22Rv1 (cell line): ENCODE data around the gene DUS4L.

ENCODE experiments used
- CTCF ChIP-seq: fragments of 450-650 bp; IDR thresholded peaks from 2 replicates; pipeline ENCODE4 v1.5.1; 2017; ENCODE audit warnings: mild to moderate bottlenecking
- ZFX ChIP-seq: fragments of 450-650 bp; IDR thresholded peaks from 2 replicates; pipeline ENCODE4 v1.6.1; 2017; ENCODE audit warnings: antibody characterized with exemption, borderline replicate concordance

GRCh38 chr7:107614425-107614824 is 50.7 kb downstream of the DUS4L start:
- TF ChIP-seq CTCF (no peak), ZFX (no peak)
